DND-41 (cell line): ENCODE measurements around the gene NYAP2.

Experiments used
- EZH2 ChIP-seq: IDR thresholded peaks from 3 replicates; pipeline ENCODE4 v1.6.1; 2012; ENCODE audit warnings: borderline replicate concordance, low read depth, mild to moderate bottlenecking, moderate library complexity, low read length, inconsistent platforms; ENCODE audit not compliant: severe bottlenecking
- TF ChIP-seq, protein P1 (sequence below): IDR thresholded peaks from 2 replicates; pipeline ENCODE4 v1.5.1; 2012; ENCODE audit warnings: borderline replicate concordance, low read length, moderate library complexity, mild to moderate bottlenecking; ENCODE audit not compliant: poor library complexity, severe bottlenecking; ENCODE audit errors: extremely low read depth

DNA sequence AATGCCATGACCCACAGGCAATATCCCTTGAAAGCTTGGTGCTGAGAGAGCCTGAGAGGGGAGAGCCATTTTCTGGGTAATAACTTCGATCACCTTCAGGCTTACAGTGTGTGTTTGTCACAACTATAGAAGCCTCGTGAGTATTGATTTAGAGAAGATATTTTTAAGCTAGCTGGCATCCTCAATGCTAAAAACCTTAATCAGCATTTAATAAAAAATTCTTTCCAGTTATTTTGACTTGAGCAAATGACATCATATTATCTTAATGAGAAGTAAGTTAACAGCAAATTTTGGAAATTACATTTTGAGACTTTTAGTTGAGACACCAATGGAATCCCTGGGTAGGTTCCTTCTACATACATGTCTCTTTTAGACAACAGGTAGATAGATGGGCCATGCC is 283.7 kb downstream of the NYAP2 start:
- TF ChIP-seq, protein P1, sequence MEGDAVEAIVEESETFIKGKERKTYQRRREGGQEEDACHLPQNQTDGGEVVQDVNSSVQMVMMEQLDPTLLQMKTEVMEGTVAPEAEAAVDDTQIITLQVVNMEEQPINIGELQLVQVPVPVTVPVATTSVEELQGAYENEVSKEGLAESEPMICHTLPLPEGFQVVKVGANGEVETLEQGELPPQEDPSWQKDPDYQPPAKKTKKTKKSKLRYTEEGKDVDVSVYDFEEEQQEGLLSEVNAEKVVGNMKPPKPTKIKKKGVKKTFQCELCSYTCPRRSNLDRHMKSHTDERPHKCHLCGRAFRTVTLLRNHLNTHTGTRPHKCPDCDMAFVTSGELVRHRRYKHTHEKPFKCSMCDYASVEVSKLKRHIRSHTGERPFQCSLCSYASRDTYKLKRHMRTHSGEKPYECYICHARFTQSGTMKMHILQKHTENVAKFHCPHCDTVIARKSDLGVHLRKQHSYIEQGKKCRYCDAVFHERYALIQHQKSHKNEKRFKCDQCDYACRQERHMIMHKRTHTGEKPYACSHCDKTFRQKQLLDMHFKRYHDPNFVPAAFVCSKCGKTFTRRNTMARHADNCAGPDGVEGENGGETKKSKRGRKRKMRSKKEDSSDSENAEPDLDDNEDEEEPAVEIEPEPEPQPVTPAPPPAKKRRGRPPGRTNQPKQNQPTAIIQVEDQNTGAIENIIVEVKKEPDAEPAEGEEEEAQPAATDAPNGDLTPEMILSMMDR = no peak
- TF ChIP-seq EZH2 = no peak
